ENCODE data around the gene SLC13A2. TPM values are rescaled to one million over a fixed set of nuclear protein-coding genes. Genes with fewer than 3 reads are reported as not detected.

Gene SLC13A2
- total RNA-seq, 4 donors from 2014 or later = 49.7 to 95.0 (median 50.3) TPM; not detected in 1

DNA sequence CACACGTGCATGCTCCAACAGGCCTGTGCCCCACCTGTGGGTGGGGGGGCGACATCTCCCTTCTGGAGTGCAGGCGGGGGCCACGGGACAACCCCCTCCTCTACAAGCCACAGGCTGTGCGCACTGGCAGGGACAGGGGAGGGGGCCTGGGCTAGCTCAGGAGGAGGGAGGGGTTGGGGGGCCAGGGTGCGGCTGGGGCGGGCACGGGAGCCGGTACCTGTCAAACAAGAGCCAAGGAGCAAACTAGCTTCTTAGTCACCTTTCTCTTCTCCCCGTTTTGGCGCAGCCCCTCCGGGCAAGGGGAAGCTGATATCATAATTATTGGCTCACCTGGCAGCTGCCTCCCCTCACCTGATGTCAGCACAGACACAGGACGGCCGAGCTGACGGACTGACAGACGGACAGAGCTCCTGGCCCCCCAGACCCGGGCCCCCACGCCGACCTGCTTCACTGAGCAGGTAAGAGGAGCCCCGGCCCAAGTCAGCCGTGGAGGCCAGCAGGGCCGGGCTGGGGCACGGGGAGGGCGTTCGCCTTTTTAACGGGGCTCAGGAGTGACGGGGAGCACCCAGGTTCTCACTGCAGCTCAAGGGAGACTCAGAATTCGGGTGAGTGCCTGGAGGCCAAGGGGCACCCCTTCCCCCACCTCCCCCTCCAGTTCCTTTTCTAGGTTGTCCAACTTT is 32.7 kb downstream of the SLC13A2 start, which contains the start of gene FOXN1:
FOXN1 (plus strand) TSS at position 363 of the 680 bp plus-strand sequence. CDS start 17,622 bp downstream, outside the sequence.
- WGBS, 2 donors (ENCODE audit: low coverage in 1 of 2) = 81% methylated on average over 28 of the region's 28 CpGs; no CpG with 5 or more reads in 1 of the 2 donors
- H3K4me1 ChIP-seq = peaks cover 0 to 19% (median 12%) of the 10 kb centered on the region in 4 donors
- DNase-seq = no peak

DNA sequence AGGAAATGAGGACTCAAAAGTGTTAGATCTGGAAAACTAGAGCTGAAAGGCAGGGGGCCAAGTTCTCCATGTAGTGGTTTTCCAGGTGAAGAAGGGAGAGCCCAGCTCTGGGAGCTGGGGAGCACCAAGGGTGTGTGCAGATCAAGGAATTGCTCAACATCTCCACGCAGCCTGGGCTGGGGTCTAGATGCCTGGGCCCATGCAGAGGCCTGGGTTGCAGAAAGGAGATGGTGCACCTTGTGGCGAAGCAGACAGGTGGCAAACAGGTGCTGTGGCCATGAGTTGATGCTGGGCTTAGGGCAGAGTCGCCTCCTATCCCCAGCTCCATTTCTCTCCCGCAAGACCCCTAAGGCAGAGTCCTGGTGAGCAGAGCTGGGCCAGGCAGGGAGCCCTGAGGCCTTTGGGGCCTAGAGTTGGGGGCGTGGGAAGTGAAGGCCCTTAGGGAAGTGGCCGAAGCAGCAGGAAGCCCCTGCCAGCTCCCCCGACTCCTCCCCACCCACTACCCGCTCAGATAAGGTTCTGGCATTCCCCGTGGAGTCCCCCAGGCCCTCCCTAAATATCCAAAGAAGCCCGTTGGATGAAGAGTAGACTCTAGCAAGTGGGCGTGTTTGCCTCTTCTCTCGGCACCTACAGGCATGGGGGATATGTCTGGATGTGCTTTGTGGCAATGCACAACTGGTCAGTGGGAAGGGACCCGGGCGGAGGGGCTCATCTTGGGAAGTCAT is 33.5 kb downstream of the SLC13A2 start:
- in situ Hi-C loops (cut with MboI; ENCODE audit: low pct_ligation_motif_present in 1 of 4, low pct_unique_long_range_greater_than_20kb in 1 of 4, low sequenced_read_pairs in 3 of 4) = no loop called here
- peaks cover 0 to 11% (median 5%) of the 10 kb centered on the region in 4 donors for H3K4me1 ChIP-seq
- DNase-seq = no peak
- no peak overlapping the region for H3K4me3 ChIP-seq
- no peak overlapping the region for H3K27ac ChIP-seq
- H3K27me3 ChIP-seq = peaks cover 17% of the 10 kb centered on the region
- H3K36me3 ChIP-seq = no peaks in the 10 kb centered on the region
- intact Hi-C loops (cut with DNase I; ENCODE audit: low total_unique reads) = no loop called here
- 79 to 100% methylated on average over 2 to 14 of the region's 14 CpGs for WGBS, 2 donors (ENCODE audit: low coverage in 1 of 2)
- TF ChIP-seq, protein P1, sequence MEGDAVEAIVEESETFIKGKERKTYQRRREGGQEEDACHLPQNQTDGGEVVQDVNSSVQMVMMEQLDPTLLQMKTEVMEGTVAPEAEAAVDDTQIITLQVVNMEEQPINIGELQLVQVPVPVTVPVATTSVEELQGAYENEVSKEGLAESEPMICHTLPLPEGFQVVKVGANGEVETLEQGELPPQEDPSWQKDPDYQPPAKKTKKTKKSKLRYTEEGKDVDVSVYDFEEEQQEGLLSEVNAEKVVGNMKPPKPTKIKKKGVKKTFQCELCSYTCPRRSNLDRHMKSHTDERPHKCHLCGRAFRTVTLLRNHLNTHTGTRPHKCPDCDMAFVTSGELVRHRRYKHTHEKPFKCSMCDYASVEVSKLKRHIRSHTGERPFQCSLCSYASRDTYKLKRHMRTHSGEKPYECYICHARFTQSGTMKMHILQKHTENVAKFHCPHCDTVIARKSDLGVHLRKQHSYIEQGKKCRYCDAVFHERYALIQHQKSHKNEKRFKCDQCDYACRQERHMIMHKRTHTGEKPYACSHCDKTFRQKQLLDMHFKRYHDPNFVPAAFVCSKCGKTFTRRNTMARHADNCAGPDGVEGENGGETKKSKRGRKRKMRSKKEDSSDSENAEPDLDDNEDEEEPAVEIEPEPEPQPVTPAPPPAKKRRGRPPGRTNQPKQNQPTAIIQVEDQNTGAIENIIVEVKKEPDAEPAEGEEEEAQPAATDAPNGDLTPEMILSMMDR (IDR thresholded peaks at IDR 0.05) = no peak
- TF ChIP-seq EP300 (IDR thresholded peaks at IDR 0.05; ENCODE audit: low read depth) (no peak), POLR2AphosphoS5 (IDR thresholded peaks at IDR 0.05) (no peak), POLR2A (IDR thresholded peaks at IDR 0.05) (no peak)
- no peaks in the 10 kb centered on the region for H3K9me3 ChIP-seq

More for the DNA sequence above, 32.7 kb downstream of the SLC13A2 start, which contains the start of gene FOXN1:
- intact Hi-C loops (cut with DNase I; ENCODE audit: low total_unique reads) = no loop called here
- TF ChIP-seq, protein P1 (IDR thresholded peaks at IDR 0.05) = no peak
- TF ChIP-seq POLR2AphosphoS5 (IDR thresholded peaks at IDR 0.05) (no peak), POLR2A (IDR thresholded peaks at IDR 0.05) (no peak), EP300 (IDR thresholded peaks at IDR 0.05; ENCODE audit: low read depth) (no peak)
- no peak within 1 kb of the TSS for H3K27ac ChIP-seq
- in situ Hi-C loops (cut with MboI; ENCODE audit: low pct_ligation_motif_present in 1 of 4, low pct_unique_long_range_greater_than_20kb in 1 of 4, low sequenced_read_pairs in 3 of 4) = no loop called here
- H3K9me3 ChIP-seq = no peaks in the 10 kb centered on the region
- H3K27me3 ChIP-seq = peaks cover 17% of the 10 kb centered on the region
- H3K36me3 ChIP-seq = no peaks in the 10 kb centered on the region
- H3K4me3 ChIP-seq = no peak within 1 kb of the TSS

DNA sequence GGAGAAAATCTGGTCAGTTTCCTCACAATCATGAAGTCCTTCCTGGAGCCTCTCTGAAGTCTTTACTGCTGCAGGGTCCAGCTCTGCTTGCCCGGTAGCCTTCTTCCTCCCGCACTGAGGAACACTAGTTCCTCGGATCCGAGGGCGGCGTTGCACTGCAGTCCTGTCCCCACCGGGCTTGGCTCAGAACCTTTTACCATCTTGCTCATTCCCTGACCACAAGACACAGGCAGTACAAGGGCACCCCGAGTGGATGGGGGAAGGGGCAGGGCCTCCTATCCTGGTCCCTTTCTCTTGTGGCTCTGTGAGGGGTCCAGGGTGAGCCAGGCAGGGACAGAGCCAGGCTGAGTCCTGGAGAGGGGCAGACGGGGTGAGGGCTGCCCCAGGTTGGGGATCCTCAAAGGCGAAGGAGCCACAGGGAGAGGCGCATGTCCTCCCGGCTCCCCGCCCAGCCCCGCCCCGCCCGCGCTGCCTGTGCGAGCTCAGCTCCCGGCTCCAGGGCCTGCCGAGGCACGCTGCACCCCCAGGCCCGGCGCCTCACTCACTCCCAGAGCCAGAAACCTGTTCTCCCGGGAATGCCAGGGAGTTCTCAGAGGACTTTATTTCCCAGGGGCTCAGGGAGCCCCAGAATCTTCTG is 34.2 kb downstream of the SLC13A2 start:
- intact Hi-C loops (cut with DNase I; ENCODE audit: low total_unique reads) = no loop called here
- H3K27me3 ChIP-seq = peaks cover 17% of the 10 kb centered on the region
- H3K9me3 ChIP-seq = no peaks in the 10 kb centered on the region
- peak; percentile 48 for DNase-seq
- WGBS, 2 donors (ENCODE audit: low coverage in 1 of 2) = 54% methylated on average over 9 of the region's 24 CpGs; no CpG with 5 or more reads in 1 of the 2 donors
- H3K36me3 ChIP-seq = no peaks in the 10 kb centered on the region
- H3K27ac ChIP-seq = no peak overlapping the region
- in situ Hi-C loops (cut with MboI; ENCODE audit: low pct_ligation_motif_present in 1 of 4, low pct_unique_long_range_greater_than_20kb in 1 of 4, low sequenced_read_pairs in 3 of 4) = no loop called here
- TF ChIP-seq POLR2A (IDR thresholded peaks at IDR 0.05) (no peak), EP300 (IDR thresholded peaks at IDR 0.05; ENCODE audit: low read depth) (no peak), POLR2AphosphoS5 (IDR thresholded peaks at IDR 0.05) (no peak)
- TF ChIP-seq, protein P1 (IDR thresholded peaks at IDR 0.05) = no peak
- H3K4me1 ChIP-seq = peaks cover 0 to 7% (median 4%) of the 10 kb centered on the region in 4 donors
- no peak overlapping the region for H3K4me3 ChIP-seq

DNA sequence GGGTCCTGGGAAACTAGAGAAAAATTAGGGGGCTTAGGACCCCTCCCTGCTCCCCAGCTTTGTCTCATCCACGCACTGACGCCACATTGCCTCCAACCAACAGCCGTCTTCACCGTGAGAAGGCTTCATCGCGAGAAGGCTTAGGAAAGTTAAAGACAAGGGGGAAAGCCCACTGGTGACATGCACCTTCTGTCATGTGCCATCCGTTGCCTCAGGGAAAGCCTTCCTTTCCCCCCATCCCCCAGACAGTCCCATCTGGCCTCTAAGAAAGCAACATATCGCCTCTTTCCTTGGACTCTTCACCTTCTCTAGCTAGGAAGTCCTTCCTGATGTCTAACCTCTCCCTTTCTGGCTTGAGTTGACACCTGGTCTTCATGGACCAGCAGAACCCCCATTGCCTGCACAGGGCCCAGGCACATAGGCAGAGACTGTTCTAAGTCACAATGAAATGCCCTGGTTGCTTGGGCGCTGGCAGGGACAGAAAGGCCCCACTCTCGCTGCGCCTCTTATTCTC is 34.8 kb downstream of the SLC13A2 start:
- in situ Hi-C loops (cut with MboI; ENCODE audit: low pct_ligation_motif_present in 1 of 4, low pct_unique_long_range_greater_than_20kb in 1 of 4, low sequenced_read_pairs in 3 of 4) (no loop called here), intact Hi-C loops (cut with DNase I; ENCODE audit: low total_unique reads) (no loop called here)
- 39 to 56% methylated on average over 2 to 10 of the region's 11 CpGs for WGBS, 2 donors (ENCODE audit: low coverage in 1 of 2)

More for the DNA sequence above, 34.8 kb downstream of the SLC13A2 start:
- TF ChIP-seq POLR2A (IDR thresholded peaks at IDR 0.05) (no peak), POLR2AphosphoS5 (IDR thresholded peaks at IDR 0.05) (no peak), EP300 (IDR thresholded peaks at IDR 0.05; ENCODE audit: low read depth) (no peak)
- TF ChIP-seq, protein P1 (IDR thresholded peaks at IDR 0.05) = no peak
- peaks cover 17% of the 10 kb centered on the region for H3K27me3 ChIP-seq
- H3K27ac ChIP-seq = no peak overlapping the region
- H3K9me3 ChIP-seq = no peaks in the 10 kb centered on the region
- H3K4me1 ChIP-seq = peaks cover 0 to 7% (median 4%) of the 10 kb centered on the region in 4 donors
- no peak for DNase-seq
- H3K4me3 ChIP-seq = no peak overlapping the region
- no peaks in the 10 kb centered on the region for H3K36me3 ChIP-seq
